C4-2B (cell line): ENCODE data around the gene SPDYE2B.
"Not testable (repeated sequence)": the region's sequence is repeated elsewhere in the genome, so short reads cannot be mapped to it uniquely, and the experiment has no call there.

Experiments
- CTCF ChIP-seq: fragments of 450-650 bp; conservative IDR thresholded peaks from 2 replicates; pipeline ENCODE4 v1.5.1; 2017; ENCODE audit warnings: mild to moderate bottlenecking
- ZFX ChIP-seq: fragments of 450-650 bp; IDR thresholded peaks from 2 replicates; pipeline ENCODE4 v1.6.1; 2017

GRCh38 chr7:102602317-102602716 is 47.8 kb upstream of the SPDYE2B start:
- not testable (repeated sequence) for TF ChIP-seq CTCF, ZFX
